ENCODE data around the gene AHRR.
"Not testable (repeated sequence)": the region's sequence is repeated elsewhere in the genome, so short reads cannot be mapped to it uniquely, and the experiment has no call there.

AHRR gene

DNA sequence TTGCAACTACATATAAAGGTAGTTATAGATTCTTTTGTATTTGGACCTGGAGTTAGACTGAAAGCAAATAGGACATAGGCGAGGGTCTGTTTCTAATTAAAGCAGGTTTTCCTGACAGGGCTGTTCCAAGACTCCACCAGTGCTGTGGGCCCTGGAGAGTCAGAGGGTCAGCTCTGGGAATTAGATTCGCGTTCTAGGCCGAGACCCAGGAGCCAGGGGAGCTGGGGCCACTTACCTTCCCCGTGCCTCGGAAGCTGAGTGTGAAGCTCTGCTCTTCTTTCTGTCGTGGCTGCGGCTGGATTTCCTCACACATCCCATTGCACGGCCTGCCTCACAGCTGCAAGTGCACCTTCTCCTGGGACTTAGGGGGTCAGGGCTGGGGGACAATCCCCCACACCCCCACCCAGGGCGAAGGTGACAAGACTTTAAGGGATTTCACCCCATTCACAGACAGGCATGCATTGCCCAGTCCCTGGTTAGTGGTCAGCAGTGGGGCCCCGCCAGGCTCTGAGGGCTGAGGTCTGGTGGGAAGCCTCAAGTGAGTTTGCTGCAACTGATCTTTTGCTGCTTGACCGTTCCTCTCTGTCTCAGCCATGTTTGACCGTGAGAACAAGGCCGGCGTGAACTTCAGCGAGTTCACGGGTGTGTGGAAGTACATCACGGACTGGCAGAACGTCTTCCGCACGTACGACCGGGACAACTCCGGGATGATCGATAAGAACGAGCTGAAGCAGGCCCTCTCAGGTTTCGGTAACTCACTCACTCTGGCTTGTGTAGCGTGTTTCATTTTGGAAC lies 15.3 kb upstream of the AHRR start:
- DNase-seq: no peak

DNA sequence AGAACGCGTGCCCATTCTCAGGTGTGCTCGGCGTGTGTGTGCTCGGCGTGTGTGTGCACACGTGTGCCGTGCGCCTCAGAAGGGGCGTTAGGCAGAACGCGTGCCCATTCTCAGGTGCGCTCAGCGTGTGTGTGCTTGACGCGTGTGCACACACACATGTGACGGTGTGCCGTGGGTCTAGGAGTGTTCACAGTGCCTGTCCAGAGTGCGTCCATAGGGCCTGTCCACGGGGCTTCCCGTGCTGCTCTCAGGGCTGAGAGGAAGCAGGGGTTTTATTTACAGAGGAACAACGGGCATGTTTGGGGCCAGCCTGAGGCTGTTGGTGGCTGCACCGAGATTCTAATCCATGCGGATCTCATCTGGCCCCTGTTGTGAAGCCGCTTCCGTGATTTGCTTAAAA lies 14.2 kb upstream of the AHRR start:
- no peak for DNase-seq

DNA sequence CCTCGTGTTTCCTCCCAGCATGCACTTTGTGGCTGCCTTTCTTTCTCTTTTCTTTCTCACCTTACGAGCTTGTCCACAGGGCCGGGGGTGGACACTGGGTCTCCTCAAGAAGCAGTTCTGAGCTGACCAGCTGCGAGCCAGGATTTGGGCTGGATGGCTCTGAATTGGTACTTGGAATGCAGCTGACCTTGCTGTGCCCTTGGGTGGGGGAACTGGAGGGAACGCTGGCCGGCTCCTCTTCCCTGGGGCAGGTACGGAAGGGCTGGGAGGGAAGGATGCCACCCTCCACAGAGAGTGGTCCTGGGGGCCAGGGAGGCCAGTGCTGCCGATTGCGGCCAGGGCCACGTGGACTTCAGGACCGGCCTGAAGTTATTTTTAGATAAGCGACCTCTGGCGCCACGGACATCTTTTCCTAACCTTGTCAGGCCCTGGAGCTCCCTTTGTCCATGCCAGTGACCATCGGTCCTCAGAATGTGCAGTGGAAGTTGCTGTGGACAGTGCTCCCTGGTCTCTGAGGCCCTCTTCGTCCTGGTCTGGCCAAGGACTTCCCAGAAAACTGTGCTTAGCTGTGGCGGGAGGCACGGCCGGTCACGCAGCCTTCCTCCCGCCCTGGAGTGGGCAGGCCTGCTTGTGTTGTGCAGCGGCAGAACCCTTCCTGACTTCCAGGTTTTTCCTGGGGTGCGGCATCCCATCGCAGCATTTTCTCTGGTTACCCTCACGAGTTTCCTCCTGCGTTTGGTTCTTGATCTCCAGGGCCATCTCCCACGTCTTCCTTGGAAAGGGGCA lies 13.5 kb upstream of the AHRR start:
- no peak for DNase-seq

DNA sequence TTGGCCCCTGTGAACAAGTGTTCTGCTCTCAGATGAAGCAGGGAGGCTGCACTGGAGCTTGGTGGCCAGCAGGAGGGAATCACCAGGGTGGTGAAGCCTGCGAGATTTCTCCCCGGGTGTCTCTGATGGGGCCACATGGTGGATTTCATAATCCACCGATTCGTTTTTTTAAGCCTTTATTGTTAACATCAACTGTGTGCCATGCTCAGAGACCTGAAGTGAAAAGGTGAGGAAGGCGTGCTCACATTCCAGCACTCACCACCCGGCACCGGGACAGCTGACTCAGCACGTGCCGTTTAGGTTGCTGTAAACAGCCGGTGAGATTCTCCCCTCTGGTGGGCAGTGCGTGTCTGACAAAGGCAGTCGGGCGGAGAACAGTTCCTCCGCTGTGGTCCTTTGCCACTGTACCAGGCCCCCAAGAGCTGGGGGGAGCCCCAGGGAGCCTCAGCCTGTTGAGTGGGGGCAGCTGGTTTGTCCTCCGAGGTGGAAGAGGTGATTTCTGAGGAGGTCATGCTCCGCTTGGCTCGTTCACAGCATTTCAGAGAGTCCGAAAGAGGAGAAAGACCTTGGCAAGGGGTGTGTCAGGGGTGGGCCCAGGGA lies 12.7 kb upstream of the AHRR start:
- no peak for DNase-seq

DNA sequence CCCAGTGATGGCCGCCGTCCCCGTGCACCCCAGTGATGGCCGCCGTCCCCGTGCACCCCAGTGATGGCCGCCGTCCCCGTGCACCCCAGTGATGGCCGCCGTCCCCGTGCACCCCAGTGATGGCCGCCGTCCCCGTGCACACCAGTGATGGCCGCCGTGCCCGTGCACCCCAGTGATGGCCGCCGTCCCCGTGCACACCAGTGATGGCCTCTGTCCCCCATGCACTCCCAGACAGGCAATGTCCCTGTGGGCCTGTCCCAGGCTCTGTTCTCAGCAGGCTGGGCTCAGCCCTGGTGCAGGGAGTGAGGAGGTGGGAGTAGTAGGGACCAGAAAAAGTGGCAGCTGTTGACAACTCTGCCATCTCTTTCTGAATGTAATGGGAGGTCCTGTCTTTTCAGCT lies 11.7 kb upstream of the AHRR start:
- not testable (repeated sequence) for DNase-seq

DNA sequence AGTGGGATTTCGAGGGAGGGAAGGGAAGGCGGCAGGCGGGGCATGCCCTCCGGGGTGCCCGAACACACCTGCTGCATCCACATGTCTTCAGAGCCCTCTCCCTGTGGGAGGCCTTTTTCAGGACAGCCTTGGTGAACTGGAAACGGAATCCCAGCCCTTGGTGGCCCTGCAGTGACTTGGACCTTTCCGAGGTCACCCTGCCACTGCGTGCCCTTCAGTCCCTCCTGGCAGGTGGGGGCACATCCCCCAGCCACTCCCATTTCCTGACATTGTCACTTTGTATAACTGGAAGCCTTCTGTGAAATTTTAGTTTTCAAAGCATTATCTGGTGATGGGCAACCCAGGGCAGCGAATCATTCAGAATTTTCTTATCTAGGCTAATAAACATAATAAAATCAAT lies 11.0 kb upstream of the AHRR start:
- no peak for DNase-seq

DNA sequence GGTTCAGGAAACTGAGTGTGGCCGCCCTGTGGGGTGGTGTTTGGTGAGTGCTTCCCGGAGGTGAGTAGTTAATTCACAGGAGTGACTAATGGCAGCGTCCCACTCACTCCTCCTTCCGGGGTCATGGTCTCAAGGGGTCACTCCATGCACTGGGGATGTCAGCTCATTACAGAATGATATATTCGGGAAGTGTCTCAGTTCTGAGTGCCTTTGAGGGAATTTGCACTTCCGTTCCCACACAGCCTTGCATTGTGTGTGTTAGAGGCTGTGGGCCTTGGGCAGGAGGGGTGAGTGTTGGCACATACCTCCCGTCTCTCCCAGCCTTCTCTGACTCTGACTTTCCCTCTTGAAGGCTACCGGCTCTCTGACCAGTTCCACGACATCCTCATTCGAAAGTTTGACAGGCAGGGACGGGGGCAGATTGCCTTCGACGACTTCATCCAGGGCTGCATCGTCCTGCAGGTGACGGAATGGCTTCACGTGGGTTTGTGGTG lies 10.5 kb upstream of the AHRR start:
- no peak for DNase-seq

DNA sequence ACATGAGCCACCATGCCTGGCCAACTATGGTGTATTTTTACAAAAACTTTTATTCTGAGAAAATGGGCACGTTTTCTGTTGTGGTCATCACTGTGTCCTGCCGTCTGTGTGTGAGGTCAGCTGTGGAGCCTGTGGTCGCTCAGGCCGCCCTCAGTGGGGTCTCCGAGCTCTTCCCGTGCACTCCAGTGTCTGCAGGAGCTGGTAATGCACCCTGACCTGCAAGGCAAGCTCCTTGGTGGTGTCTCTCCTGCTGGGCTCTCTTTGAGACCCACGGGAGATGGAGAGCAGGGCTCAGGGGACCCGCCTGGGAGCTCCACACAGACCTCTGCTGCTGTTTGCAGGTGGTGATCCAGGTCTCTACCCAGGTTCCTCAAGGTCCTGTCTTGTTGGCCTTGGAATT lies 9.6 kb upstream of the AHRR start:
- no peak for DNase-seq

DNA sequence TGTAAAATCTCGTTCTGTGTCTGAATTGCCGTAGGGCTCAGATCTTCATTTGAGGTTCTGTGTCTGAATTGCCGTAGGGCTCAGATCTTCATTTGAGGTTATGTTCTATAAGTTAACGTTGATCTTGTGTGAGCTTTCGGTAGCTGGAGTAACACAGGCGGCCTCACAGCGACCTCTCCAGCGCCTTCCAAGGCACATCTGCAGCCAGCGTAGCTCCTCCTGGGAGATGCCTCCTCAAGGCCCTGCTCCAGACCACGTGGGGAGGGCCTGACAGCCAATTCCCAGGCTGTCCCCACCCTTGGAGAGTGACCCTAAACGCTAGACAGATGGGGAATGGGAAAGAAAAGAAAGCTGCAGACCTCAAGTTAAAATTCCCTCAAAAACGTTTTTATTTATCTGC lies 8.7 kb upstream of the AHRR start:
- DNase-seq: no peak

DNA sequence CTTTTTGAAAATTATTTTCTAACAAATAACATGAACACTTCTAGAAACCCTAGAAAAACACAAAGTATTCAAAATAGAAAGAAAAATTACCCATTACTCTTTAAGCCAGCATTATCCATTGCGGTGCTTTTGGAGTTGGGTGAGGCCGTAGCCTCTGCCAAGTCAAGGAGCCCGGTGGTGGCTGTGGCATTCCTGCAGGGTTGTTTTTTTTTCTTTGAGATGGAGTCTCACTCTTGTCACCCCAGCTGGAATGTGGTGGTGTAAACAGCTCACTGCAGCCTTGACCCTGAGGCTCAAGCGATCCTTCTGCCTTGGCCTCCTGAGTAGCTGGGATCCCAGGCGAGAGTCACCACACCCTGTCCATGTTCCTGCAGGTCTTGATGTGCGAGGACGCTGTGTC lies 8.2 kb upstream of the AHRR start:
- no peak for DNase-seq

DNA sequence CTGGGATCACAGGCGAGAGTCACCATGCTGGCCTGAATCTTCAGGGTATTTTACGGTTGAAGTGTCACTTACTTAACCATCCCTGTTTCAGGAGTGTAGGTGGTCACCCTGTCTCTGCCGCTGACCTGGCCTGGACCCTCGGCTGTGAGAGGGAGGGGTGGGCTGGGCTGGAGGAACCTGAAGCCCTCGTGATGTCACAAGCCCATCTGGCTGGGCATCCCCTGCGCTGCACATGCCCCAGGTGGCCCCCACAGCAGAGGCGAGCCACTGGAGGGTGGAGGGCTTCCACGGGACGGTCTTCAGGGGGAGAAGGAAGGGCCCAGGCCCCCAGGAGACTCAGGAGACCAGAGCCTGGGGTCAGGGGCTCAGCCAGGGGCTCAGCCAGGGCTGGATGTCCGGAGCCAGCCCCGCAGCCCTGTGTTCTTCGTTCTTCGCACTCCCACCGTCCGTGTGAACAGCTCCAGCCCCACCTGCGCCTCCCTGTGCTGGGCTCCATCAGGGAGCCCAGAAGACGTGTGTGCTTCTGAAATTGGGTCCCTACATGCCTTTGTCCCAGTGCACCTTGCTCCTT lies 7.6 kb upstream of the AHRR start:
- no peak for DNase-seq

DNA sequence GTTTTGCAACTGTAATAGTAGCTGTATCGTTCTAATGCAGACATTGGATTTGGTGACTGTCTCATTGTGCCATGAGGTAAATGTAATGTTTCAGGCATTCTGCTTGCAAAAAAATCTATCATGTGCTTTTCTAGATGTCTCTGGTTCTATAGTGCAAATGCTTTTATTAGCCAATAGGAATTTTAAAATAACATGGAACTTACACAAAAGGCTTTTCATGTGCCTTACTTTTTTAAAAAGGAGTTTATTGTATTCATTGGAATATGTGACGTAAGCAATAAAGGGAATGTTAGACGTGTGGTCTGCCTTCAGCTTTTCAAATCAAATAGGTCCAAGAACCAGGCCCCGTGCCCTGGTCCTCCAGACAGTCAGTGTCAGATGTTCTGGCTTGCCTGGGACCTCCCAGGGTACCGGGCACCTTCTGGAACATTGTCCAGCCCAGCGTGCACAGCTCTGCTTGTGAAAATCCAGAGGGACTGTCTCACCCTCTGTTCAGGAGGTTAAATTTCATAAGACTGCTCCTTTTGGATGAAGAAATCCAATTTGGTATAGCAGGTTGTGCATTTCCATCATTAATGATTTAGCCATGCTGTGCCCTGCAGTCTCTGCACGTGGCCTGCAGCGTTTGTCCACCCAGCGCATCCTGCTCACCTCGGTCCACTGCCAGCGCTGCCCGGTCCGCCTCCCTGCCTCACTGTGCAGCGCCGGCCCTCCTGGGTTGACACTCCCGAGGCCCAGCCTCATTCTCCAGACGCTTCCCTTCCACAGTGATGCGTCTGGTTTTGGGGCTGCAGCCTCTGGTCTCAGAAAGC lies 6.6 kb upstream of the AHRR start:
- no peak for DNase-seq

DNA sequence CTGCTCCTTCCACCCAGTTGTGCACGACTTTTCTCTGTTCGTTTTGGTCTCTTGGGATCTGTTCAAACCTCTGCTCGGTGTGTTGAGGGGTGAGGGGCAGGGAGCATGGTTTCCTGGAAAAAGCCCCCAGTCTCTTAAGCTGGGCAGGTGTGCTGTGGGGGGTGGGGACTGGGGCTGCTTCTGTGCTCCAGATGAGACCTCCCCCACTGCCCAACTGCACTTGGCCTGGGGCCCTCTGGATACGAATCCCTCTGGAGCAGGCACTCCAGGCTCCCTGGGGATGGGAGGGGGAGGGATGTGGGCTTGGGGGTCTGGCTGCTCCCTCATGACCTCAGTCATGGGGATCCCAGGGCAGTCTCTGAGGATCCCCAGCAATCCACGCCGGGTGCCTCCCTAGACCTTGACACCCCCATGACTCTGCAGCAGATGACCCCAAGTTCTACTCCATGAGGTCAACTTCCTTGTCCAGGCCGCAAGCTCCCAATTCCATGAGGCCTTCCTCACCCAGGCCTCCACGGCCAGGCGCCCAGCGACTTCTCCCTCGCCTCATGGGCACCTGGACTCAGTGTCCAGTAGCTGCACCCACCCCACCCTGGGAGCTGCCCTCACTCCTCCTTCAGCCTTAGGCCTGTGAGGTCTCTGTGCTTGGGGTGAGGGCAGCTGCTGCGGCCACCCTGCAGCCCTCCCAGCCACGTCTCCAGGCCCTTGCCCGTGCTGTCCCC lies 5.9 kb upstream of the AHRR start:
- DNase-seq: no peak

DNA sequence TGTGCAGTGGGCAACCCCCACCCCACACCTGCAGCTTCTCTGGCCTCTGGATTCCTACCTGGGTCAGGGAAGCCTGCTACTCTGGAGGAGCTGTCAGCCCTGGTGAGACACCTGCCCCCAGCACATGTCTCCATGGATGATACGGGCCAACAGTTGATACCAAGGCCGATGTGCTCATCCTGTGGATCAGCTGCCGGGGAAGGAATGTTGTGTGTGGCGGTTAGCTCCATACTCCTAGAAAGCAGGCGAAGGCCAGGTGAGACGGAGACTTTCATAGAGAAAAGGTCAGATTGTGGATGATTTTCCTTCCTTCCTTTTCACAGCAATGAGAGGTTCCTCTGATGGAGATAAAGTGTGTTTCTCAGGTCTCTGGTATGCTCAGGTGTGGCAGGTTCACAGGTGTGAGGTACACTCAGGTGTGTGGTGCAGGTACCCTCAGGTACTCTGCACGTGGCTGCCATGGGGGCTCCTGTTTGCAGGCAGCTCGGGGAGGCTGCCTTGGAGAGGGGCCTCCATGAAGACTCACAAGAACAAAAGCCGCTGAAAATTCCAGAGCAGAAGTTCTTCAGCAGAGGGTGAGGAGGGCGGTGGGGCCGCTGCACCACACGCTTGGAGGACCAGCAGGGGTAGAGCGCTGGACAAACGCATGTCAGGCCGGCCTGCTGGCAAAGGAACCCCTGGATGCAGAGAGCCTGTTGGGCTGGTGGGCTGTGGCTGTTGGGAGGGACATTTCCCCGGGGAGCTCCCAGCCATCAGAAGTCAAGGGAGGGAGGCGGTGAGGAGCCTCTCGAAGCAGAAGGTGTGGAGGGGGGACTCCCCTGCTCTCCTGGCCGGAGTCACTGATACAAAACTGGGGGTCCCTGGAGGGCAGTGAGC lies 5.1 kb upstream of the AHRR start:
- DNase-seq: no peak

DNA sequence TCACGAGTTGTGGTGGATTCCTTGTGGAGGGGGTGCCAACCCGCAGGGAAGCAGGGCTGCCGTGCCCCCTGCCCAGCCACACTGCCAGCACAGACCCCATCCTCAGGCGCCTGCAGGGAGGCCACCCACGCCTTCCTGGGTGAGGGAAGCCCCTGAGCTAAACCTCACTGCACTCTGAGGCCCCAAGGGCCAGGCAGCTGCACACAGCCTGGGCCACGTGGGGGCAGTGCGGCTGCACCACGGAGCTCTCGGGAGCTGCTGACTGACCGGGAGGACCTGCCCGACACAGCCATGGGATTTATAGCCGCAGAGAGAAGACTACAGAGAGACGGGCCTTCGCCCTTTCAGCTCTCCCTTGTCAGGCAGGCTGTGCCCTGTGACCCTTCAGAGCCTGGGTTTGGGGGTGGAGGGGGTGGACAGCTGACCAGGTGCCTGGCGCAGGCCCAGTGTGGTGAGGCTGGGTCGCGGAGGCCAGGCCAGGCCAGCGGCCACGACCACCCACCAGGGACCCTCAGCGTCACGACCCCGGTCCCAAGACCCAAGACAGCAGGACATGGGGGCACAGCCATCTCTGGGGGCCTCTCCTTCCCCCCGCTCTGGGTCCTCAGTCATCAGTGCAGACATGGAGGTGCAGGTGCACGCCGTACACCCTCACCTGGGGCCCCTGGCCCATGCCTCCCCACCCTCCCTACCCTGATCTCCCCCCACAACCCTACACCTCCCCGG lies 4.3 kb upstream of the AHRR start:
- no peak for DNase-seq

DNA sequence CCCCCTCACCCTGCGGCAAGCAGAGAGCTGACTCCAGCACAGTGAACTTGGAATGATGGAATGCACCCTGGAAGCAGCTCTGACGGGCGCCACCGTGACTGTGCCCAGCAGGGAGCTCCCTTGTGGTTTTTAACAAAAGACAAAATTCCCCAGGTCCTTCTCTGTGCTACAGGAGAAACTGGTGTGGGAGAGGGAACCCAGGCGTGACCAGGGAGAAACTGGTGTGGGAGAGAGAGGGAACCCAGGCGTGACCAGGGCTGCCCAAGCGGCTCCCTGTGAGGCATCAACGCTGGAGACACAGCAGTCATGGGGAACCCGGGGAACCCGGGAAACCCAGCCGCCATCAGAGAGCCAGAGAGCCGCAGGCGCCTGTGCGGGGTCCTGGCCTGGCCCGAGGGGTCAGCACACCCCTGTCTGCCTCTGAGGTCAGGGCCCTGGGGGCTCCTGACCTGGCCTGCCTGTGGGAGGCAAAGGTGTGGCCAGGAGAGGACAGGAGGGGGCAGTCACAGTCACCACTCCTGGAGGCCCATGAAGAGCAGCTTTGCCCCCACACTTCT lies 3.1 kb upstream of the AHRR start:
- no peak for DNase-seq

DNA sequence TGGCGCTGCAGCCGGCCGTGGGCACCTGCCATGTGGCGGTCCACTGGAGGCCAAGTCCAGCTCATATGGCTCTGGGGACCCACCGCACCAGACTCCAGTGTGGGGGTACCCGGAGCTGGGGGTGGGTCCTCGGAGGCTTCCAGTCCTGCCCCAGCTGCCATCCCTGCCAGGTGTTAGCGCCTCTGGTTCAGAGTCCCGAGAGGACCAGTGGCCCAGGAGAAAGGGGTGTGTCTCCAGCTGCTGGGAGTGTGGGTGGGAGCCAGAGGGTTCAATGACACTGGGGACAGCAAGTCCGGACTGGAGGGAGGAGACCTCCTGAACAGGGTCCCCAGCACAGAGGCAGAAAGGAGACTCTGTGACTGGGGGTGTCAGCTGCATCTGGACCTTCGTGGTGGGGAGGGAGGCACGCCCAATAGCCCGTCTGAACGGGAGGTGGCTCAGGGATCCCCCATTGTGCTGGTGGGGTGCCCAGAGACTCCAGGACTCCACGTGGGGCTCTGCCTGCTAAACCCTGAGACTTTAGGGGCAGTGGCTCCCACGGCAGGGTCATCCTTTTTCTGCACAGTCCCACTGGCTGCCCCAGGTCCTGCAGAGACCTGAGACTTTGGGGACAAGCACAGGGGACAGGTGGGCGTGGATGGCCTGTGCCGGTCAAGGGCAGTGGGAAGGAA lies 2.4 kb upstream of the AHRR start:
- DNase-seq: no peak

DNA sequence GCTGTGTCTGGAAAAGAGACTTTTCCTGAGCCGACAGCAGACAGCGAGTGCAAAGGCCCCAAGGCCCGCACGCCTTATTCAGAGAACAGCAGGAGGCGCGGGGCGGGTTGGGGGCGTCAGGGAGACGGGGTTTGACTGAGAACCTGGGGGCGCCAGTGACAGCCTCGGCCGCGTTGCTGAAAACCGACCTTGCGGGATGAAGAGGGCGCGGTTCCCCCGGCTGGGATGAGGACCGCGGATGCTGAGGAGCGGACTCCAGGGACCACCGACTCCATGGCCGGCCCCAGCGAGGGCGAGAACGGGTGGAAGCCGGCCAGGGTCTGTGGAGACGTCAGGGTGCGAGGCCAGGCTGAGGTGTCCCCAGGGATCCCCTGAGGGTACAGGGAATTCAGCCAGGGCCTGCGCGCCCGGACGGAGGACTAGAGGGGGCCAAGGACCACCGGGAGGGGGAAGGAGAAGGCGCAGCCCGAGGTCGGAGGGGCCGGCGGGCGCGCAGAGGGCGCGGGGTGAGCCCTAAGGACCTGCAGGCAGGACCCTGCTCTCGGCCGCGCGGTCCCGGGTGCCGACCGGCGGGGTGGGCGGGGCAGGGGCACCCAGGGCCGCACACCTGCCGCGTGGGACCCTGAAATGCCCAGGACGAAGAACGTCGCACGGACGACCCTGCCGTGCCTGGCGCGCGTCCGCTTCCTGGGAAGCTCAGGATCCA lies 837 bp upstream of the AHRR start:
- no peak for DNase-seq
